Measurements from ENCODE around the gene HUNK.
"Not testable (repeated sequence)": the region's sequence is repeated elsewhere in the genome, so short reads cannot be mapped to it uniquely, and the experiment has no call there.

HUNK gene

GRCh38 chr21:31870472-31871193 lies 2.2 kb upstream of the HUNK start:
- peak in 1 of 2 experiments; percentile 36 for DNase-seq

DNA sequence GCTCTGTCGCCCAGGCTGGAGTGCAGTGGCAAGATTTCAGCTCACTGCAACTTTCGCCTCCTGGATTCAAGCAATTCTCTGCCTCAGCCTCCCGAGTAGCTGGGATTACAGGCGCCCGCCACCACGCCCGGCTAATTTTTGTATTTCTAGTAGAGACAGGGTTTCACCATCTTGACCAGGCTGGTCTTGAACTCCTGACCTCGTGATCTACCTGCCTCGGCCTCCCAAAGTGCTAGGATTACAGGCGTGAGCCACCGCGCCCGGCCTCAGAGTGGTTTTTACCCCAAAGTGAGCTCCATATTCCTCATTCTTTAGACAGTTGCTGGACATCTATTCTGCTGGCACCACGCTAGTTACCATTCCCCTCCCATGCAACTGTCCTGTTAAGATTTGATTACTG lies 1.4 kb upstream of the HUNK start:
- DNase-seq: not testable (repeated sequence)

- no peak for DNase-seq
Measured at GRCh38 chr21:31872072-31872451, 758 bp upstream of the HUNK start.

DNA sequence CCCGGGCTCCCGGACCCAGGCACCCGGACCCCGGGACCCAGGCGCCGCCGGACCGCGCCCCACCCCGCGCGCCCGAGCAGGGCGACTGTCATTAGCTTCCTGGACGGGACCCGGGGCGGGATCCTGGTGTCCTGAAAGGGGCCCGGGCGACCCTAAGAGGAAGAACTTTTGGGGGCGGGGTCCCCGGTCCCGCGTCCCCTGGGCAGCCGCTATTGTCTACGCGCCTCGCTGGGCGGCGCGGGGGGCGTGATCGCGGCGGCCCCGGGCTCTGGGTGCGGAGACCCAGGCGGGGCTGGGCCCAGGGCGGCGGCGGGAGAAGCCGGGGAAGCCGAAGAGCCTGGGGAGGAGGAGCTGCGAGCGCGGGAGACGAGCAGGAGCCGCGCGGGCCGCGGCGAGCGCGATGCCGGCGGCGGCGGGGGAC lies 465 bp downstream of the HUNK start:
- peak in 1 of 2 experiments; percentile 34 for DNase-seq

- DNase-seq: peak in 1 of 2 experiments; percentile 28
Measured at GRCh38 chr21:31873696-31874599, 1.1 kb downstream of the HUNK start.

DNA sequence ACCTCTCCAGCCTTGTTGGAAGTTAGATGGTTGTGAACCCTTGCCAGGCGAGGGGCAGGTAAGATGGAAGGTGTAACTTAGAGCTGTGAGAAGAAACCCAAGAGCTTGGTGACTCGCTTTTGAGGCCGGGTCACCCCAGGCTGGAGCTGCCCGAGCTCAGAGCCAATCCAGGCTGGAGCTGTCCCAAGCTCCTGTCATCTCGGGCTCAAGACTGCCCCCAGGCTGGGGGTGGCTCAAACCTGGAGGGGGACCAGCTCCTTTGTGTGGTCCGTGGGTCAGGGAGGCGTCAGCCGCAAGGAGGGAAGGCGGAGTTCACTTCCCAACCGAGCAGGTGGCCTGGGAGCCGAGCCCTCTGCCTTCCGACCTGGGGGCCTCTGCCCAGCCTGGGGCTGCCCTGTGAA lies 2.0 kb downstream of the HUNK start:
- no peak for DNase-seq

GRCh38 chr21:31875496-31876015 lies 2.7 kb downstream of the HUNK start:
- DNase-seq: peak in 1 of 2 experiments; percentile 44

DNA sequence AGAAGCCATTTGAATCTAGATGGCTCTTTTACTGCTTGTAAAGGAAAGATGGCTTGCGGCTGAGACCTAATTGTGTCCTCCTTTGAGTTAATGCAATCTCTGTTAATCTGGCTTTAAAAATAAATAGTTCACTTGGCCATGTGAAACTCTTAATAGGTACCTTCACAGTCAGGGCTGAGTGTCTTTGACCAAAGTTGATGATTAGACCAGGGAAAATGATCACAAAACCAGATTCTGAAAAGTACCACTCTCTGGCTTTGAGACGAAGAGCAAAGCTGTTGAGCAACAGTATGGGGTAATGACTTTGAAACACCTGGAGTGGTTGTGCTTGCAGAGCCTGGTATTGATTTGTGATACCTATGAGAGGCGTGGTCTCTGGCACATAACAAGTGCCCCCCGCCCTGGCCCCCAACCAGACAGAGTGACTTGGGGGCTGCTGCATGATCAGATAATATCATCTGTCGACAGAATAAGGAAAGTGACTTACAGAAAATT lies 4.7 kb downstream of the HUNK start:
- no peak for DNase-seq

DNA sequence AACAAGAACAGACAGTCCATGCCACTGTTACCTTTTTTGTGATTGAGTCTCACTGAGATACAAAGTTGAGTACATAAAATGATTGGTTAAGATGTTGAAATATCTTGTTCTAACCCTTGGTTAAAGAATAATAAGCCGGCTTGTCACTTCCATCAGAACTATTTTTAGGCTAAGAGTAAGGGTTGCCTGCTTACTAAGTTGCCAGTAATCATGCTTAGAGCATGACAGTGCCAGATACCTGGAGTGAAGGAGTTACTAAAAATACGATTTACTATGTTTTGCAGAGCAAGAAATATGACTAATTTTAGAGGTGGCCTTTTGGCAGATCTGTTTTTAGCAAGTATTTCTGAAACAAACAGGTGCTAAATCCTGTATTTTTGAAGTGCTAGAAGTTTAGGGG lies 6.0 kb downstream of the HUNK start:
- no peak for DNase-seq

- DNase-seq: no peak
Measured at GRCh38 chr21:31879241-31879650, 6.4 kb downstream of the HUNK start.

GRCh38 chr21:31879911-31880310 lies 7.1 kb downstream of the HUNK start:
- no peak for DNase-seq

- DNase-seq: no peak
Measured at GRCh38 chr21:31880816-31881215, 8.0 kb downstream of the HUNK start.

DNA sequence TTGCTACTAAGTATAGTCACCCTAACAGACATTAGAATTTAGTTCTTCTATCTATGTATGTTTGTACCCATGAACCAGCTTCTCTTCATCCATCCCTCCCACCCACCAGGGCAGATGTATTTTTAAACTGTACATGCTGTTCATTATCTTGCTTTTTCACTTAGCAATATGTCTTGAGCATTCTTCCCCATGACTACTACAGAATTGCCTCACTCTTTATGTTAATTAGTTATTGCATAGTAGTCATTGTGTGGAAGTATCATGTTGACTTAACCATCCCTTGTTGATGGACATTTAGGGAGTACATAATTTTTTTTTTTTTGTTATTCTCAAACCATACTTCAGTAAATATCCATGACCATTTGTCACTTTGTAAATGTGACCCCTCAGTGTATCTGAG lies 9.9 kb downstream of the HUNK start:
- no peak for DNase-seq

DNA sequence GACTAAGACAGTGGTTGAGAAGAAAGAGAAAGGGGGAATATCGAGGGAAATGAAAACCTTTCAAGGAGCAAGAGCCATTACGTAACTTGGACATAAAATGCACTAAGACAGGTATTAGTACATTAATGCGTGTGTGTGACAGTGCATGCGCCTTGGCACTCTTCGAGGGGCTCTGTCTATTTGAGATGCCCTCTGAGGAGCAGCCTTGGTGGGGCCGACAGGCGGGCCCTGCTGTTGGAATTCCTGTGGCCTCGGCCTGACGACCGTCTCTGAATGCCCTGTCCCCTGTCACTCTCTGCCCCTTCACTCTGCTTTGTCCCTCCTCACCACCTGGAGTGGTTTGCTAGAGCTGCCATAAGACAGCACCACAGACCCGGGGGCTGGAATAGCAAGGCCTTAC lies 12.3 kb downstream of the HUNK start:
- DNase-seq: no peak

DNA sequence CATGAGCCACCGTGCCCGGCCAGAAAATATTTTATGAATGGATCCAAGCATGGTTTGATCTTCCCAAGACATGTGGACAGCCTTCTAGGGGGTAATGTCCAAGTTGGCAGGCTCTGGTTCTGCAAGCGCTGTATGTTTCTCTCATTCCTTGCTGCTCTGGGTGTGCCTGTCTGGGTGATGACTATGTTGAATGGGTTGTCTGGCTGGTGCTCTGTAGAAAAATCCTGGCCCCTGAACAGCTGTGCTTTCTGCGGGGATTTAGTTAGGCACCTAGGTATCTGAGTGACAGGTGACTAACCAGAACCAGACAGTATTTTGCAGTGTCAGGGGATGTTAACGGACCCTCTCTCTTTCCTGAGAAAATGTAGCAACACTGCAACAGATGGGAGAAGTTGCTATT lies 14.1 kb downstream of the HUNK start:
- DNase-seq: no peak

DNA sequence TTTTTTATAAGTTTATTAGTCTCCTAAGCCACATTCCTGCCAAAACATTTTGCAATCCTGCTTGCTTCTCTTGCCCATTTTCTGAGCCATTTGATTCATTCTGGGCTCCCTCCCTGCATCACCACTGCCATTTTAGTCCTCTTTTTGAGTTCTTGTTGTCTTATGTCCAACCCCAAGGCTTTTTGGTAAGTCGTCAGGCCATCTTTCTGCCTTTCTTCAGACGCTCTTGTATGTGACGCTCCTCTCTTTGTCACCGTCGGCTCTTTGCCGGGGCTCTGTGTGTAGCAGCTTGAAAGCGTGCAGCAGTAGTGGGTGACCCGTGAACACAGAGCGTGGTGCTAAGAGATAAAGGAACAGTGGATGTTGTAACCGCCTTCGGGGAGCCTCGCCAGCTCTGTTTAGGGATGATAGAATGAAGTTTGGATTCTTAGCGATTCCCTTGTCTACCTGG lies 14.6 kb downstream of the HUNK start:
- DNase-seq: no peak

- no peak for DNase-seq
Measured at GRCh38 chr21:31888936-31889371, 16.1 kb downstream of the HUNK start.

GRCh38 chr21:31889460-31889859 lies 16.6 kb downstream of the HUNK start:
- no peak for DNase-seq

- no peak for DNase-seq
Measured at GRCh38 chr21:31892686-31893085, 19.9 kb downstream of the HUNK start.

DNA sequence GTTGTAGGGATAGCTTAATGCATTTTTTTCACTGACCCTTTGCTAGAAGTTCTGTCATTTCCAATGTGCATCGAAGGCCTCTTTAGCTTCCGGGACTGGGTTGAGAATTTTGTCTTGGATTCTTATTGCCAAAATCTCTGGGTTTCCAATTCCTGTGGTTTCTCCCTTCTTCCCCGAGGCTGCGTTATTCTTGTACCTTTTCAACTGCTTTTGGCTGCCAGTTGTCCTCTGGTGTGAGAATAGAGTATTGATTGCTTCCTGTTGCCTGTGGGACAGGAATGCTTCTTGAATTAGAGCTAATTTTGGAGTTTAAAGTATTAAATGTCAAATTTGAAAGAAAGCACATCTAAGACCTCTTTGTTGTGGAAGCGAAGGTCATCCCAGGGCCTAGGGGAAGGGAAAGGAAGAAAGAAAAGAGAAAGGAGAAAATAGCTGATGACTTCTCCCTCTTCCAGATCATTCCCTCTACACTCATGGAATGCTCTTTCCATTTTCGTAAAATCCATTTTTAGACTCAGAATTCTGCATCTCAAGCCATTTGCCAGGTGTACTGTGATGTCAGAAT lies 21.1 kb downstream of the HUNK start:
- DNase-seq: no peak

- DNase-seq: no peak
Measured at GRCh38 chr21:31894457-31894856, 21.6 kb downstream of the HUNK start.

DNA sequence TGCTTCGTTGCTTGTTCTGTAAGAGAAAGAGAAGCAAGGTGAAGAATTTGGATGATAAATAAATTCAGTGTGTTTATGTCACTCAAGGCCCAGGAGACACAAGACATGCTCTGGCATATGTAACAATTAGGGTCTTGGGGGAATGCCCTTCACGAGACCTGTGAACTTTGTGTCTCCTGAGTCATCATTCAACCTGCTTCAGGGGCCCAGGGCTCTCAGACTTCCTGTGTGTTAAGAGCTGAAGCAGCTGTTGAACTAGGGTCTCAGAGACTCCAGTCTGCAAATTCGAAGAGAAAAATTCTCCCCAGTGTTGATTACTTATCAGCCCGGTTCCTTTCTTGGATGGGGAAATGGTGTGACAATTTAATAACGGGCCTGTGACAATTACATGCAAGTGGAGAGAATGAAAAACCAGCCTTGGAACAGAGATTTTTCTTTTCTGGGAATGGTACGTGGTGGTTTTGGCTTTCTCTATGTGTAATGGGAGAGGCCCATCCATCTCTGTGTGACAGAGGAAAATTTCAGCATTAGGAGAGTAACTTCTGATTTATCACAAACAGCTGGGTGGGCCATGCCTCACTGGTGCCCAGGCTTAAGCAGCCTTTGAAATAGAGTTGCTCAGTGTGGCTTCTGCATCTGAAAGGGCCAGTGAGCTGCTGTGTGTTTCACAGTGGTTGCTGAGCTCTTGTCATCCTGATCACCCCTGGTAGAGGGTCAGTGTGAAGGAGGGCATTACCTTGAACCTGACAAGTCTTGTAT lies 22.4 kb downstream of the HUNK start:
- no peak for DNase-seq
